NT2/D1 (cell line): Measurements from ENCODE around the gene RNLS.

Experiments
- SUZ12 ChIP-seq: IDR thresholded peaks from 2 replicates; pipeline ENCODE4 v1.6.1; 2011; ENCODE audit not compliant: insufficient read length, insufficient read depth; ENCODE audit errors: extremely low read depth
- YY1 ChIP-seq: IDR thresholded peaks from 2 replicates; pipeline ENCODE4 v1.6.1; 2011; ENCODE audit not compliant: insufficient read length, insufficient read depth
- ZNF274 ChIP-seq: IDR thresholded peaks from 2 replicates; pipeline ENCODE4 v1.6.1; 2011; ENCODE audit warnings: mild to moderate bottlenecking, low read depth, low read length

GRCh38 chr10:88246675-88247074 lies 336.4 kb downstream of the RNLS start:
- no peak for TF ChIP-seq ZNF274
- TF ChIP-seq YY1, result no peak
- no peak for TF ChIP-seq SUZ12
